CD4-positive, alpha-beta T cell (primary cell): Measurements from ENCODE around the gene SLC28A1. TPM values are rescaled to one million over a fixed set of nuclear protein-coding genes. Genes with fewer than 3 reads are reported as not detected.

Source experiments
- ATAC-seq: fragments of 200-7000 bp; cut with Tn5 transposase; one replicate; pipeline ENCODE4 v1.10.0; 2022; ENCODE audit warnings: mild to moderate bottlenecking; ENCODE audit not compliant: poor library complexity
- CTCF ChIA-PET: fragments of 350-600 bp; sonication (Branson Sonifier 250); formaldehyde crosslinking; loops from one replicate; lab custom pipeline; 2021; ENCODE audit warnings: antibody characterized with exemption, inconsistent platforms; lab: Charles Lee
- POLR2A ChIA-PET: fragments of 350-600 bp; sonication (Branson Sonifier 250); formaldehyde crosslinking; loops from one replicate; lab custom pipeline; 2021; ENCODE audit warnings: antibody characterized with exemption, inconsistent platforms; lab: Charles Lee
- DNase-seq, 14 experiments: peaks; one replicate each; pipeline ENCODE4 v3.0.0-alpha.2; 2013 to 2020; ENCODE audit warnings: mixed read lengths in 2 of 14
- H3K27ac ChIP-seq, 2 donors: one replicate each; pipeline versions ENCODE4 v1.5.1 to v1.7.0; 2013; ENCODE audit warnings: low read length in 2 of 2, low read depth in 1 of 2, mild to moderate bottlenecking in 1 of 2
- H3K27me3 ChIP-seq, 2 experiments: 1 replicate in 1 of 2; 2 replicates in 1 of 2; pipeline versions ENCODE4 v1.6.1 to v1.7.0; 2013; ENCODE audit warnings: low read length in 2 of 2, control low read depth in 1 of 2, mild to moderate bottlenecking in 1 of 2, moderate library complexity in 1 of 2; ENCODE audit not compliant: insufficient read depth in 2 of 2, control insufficient read depth in 1 of 2
- H3K36me3 ChIP-seq: one replicate; pipeline ENCODE4 v1.6.1; 2013; ENCODE audit warnings: low read length, control low read depth; ENCODE audit not compliant: insufficient read depth
- H3K4me1 ChIP-seq: one replicate; pipeline ENCODE4 v1.6.1; 2013; ENCODE audit warnings: low read length, control low read depth; ENCODE audit not compliant: insufficient read depth
- H3K4me3 ChIP-seq: one replicate; pipeline ENCODE4 v1.5.1; 2013; ENCODE audit warnings: mild to moderate bottlenecking, low read length, moderate library complexity
- H3K9me3 ChIP-seq, 2 experiments: 1 replicate in 1 of 2; 2 replicates in 1 of 2; pipeline versions ENCODE4 v1.6.1 to v1.7.0; 2013; ENCODE audit warnings: low read length in 2 of 2, mild to moderate bottlenecking in 2 of 2, control low read depth in 1 of 2, moderate library complexity in 1 of 2; ENCODE audit not compliant: control insufficient read depth in 1 of 2, insufficient read depth in 1 of 2
- H3K27ac Mint-ChIP-seq: one replicate; pipeline ENCODE4 v1.8.0; 2020; ENCODE audit warnings: mixed read lengths
- H3K27me3 Mint-ChIP-seq: one replicate; pipeline ENCODE4 v1.8.0; 2021; ENCODE audit warnings: mixed read lengths
- H3K36me3 Mint-ChIP-seq: one replicate; pipeline ENCODE4 v1.8.0; 2021; ENCODE audit warnings: low read depth, mixed read lengths
- H3K4me1 Mint-ChIP-seq: one replicate; pipeline ENCODE4 v1.8.0; 2021; ENCODE audit warnings: low read depth, mixed read lengths
- H3K4me3 Mint-ChIP-seq: one replicate; pipeline ENCODE4 v1.8.0; 2020; ENCODE audit warnings: mild to moderate bottlenecking, mixed read lengths
- H3K9me3 Mint-ChIP-seq: one replicate; pipeline ENCODE4 v1.8.0; 2020; ENCODE audit warnings: mixed read lengths
- CTCF ChIP-seq: fragments of 200-600 bp; IDR thresholded peaks from one replicate; pipeline ENCODE4 v1.8.0; 2022; ENCODE audit warnings: antibody characterized with exemption, mild to moderate bottlenecking
- intact Hi-C, 2 experiments: fragments of 100-400 bp; cut with DNase I in 1 of 2; cut with micrococcal nuclease in 1 of 2; formaldehyde crosslinking; loops; one replicate each; pipeline versions ENCODE4 v1.15.1 to v1.9.0; 2023 to 2025; cut with DNase I, micrococcal nuclease
- total RNA-seq, 174 experiments: library from RNA in 2 of 174; stranded (reverse) in 2 of 174; gene quantifications; one replicate each; pipeline ENCODE4 v1.2.3 and lab custom pipeline; 2021 to 2026

SLC28A1 gene
- total RNA-seq, 2 experiments from 2014 or later, result not detected

DNA sequence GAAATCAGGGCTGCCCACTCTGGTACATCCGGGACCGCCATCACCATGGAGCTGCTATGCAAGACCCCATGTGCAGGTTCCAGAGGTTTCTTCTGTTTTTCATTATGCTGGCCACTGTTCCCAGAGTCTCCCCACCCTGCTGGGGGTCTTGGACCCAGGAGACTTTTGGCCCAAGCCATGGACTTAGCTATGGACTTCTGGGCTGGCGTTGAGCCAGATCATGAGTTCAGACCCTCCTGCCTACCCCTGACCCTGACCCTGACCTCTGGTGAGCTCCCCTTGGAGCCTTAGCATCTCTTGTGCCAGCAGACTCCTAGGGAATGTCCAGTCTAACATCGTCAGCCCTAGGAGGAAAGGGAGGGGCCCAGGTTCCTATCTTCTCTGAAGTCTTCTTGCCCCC, 25.3 kb downstream of the SLC28A1 start:
- H3K4me3 Mint-ChIP-seq, result no peak overlapping the region
- Histone ChIP-seq H3K27me3 (peaks cover 2 to 4% of the 10 kb centered on the region in 2 experiments), H3K9me3 (peaks cover 0 to 10% of the 10 kb centered on the region in 2 experiments), H3K36me3 (no peaks in the 10 kb centered on the region), H3K4me3 (no peak overlapping the region), H3K4me1 (no peaks in the 10 kb centered on the region), H3K27ac (no peak overlapping the region)
- no peak overlapping the region for H3K27ac Mint-ChIP-seq
- TF ChIP-seq CTCF, result no peak
- H3K9me3 Mint-ChIP-seq, result no peaks in the 10 kb centered on the region
- no peaks in the 10 kb centered on the region for H3K4me1 Mint-ChIP-seq
- H3K36me3 Mint-ChIP-seq, result no peaks in the 10 kb centered on the region
- ATAC-seq, result no peak
- no peak for DNase-seq
- ChIA-PET CTCF (no interaction called here), POLR2A (no interaction called here)
- intact Hi-C loops, result loop anchor here in 1 of 2 experiments (5.0 kb wide), 1 partner anchor 47 kb away; no protein-coding TSS in a partner anchor
- no peaks in the 10 kb centered on the region for H3K27me3 Mint-ChIP-seq

GRCh38 chr15:84910928-84911623, 26.6 kb downstream of the SLC28A1 start:
- POLR2A ChIA-PET, result no interaction called here
- H3K27ac Mint-ChIP-seq, result no peak overlapping the region
- Histone ChIP-seq H3K9me3 (peaks cover 0 to 14% of the 10 kb centered on the region in 2 experiments), H3K27ac (no peak overlapping the region), H3K36me3 (no peaks in the 10 kb centered on the region), H3K4me3 (no peak overlapping the region), H3K27me3 (peaks cover 2 to 5% of the 10 kb centered on the region in 2 experiments), H3K4me1 (no peaks in the 10 kb centered on the region)
- intact Hi-C loops, result no loop called here
- no peaks in the 10 kb centered on the region for H3K36me3 Mint-ChIP-seq
- H3K9me3 Mint-ChIP-seq, result no peaks in the 10 kb centered on the region
- H3K4me3 Mint-ChIP-seq, result no peak overlapping the region
- peaks cover 5% of the 10 kb centered on the region for H3K27me3 Mint-ChIP-seq
- ATAC-seq, result no peak
- CTCF ChIA-PET, result no interaction called here
- no peak for TF ChIP-seq CTCF
- no peaks in the 10 kb centered on the region for H3K4me1 Mint-ChIP-seq
- DNase-seq, result no peak

DNA sequence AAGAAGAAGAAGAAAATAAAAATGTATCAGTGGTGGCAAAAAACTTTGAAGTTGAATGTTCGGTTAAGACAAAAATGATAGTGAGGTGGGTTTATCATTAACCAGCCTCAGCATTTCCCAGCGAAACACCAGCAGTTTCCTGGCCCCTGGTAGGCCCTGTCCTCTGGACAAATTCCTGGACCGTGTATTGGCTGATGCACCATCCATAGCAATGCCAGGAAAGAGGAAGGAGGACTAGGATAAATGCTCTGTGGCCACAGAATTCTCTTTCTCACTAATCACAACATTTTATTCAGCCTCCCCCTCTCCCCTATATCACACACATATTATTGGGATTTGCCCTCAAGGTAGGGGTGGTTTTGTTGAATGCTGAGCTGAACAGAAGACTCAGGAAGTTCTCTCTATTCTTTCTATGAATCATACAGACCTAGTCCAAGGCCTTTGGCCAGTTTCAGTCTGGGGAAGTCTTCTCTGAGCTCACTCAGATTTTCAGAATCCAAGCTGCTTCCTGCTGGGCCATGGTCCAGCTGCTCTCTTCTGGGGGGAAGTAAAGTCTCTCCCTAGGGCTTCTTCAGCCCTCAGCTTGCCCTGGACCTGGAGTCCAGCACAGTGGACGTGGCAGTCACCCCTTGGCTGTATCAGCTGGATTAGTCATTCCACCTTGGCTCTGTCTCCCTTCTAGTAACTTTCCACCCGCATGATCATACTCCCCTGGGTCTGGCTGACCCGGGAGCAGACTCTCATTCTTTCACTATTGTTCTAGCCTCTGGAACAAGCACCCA, 27.6 kb downstream of the SLC28A1 start:
- H3K27ac Mint-ChIP-seq, result no peak overlapping the region
- H3K4me3 Mint-ChIP-seq, result no peak overlapping the region
- Histone ChIP-seq H3K4me3 (no peak overlapping the region), H3K36me3 (no peaks in the 10 kb centered on the region), H3K27ac (no peak overlapping the region), H3K4me1 (no peaks in the 10 kb centered on the region), H3K9me3 (peaks cover 0 to 14% of the 10 kb centered on the region in 2 experiments), H3K27me3 (peaks cover 2 to 5% of the 10 kb centered on the region in 2 experiments)
- POLR2A ChIA-PET, result no interaction called here
- ATAC-seq, result no peak
- H3K4me1 Mint-ChIP-seq, result no peaks in the 10 kb centered on the region
- H3K36me3 Mint-ChIP-seq, result no peaks in the 10 kb centered on the region
- H3K27me3 Mint-ChIP-seq, result peaks cover 5% of the 10 kb centered on the region
- H3K9me3 Mint-ChIP-seq, result no peaks in the 10 kb centered on the region
- no peak for TF ChIP-seq CTCF
- CTCF ChIA-PET, result interaction anchor here (0.5 kb wide), 1 partner anchor 341 kb away, joined by 3 read pairs; no protein-coding TSS in a partner anchor
- intact Hi-C loops, result no loop called here
- no peak for DNase-seq
